HG03439 (cell line): ENCODE results near the gene ZFR2.
"Not testable (repeated sequence)": the region's sequence is repeated elsewhere in the genome, so short reads cannot be mapped to it uniquely, and the experiment has no call there.

Source experiments
- ATAC-seq: cut with Tn5 transposase; IDR thresholded peaks from one replicate; pipeline ENCODE4 v1.9.1; 2021; ENCODE audit warnings: mild to moderate bottlenecking, moderate library complexity; ENCODE audit not compliant: unreplicated experiment

The ZFR2 gene

DNA sequence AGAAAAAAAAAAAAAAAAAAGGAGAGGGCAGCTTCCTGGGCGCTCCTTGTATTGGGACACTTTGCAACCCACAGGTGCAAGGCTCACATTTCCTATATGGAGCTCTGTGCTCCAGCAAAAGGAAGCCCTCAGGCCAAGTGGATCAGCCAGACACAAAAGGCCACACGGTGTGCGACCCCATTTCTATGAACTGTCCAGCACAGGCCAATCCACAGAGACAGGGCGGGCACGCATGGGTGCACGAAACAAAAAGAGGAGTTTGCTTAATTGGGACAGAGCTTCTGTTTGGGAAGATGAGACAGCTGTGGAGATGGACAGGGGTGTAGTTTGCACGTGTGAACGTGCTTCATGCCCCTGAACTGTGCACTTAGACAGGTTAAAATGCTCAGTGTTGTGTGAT, 51.1 kb downstream of the ZFR2 start:
- no peak for ATAC-seq

- no peak for ATAC-seq
Measured at GRCh38 chr19:3816566-3817218, 52.1 kb downstream of the ZFR2 start.

DNA sequence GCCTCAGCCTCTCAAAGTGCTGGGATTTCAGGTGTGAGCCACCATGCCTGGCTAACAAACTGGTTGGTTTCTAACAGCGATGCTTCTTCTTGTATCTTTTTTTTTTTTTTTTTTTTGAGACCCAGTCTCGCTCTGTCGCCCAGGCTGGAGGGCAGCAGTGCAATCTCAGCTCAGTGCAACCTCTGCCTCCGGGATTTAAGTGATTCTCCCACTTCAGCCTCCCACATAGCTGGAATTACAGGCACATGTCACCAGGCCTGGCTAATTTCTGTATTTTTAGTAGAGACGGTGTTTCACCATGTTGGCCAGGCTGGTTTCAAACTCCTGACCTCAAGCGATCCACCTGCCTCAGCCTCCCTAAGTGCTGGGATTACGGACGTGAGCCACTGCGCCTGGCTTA, 52.7 kb downstream of the ZFR2 start:
- not testable (repeated sequence) for ATAC-seq

DNA sequence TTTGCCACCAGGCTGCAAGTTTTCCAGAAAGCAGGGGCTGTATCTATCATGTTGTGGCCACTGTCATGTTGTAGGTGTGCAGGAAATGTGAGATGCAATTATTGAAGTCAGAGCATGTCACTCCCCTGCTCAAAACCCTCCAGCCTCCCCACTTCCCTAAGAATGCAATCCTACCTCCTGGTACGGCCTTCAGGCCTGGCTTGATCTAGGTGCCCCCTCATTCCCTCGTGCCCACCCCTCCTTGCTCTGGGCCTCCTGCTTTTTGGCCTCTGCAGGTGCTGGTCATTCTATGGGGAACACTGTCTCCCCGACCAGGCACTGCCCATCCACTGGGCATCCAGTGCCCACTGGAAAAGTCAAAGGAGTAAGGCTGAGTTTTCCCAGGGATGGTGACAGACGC, 54.2 kb downstream of the ZFR2 start:
- ATAC-seq: no peak

- no peak for ATAC-seq
Measured at GRCh38 chr19:3813473-3814392, 55.1 kb downstream of the ZFR2 start.

DNA sequence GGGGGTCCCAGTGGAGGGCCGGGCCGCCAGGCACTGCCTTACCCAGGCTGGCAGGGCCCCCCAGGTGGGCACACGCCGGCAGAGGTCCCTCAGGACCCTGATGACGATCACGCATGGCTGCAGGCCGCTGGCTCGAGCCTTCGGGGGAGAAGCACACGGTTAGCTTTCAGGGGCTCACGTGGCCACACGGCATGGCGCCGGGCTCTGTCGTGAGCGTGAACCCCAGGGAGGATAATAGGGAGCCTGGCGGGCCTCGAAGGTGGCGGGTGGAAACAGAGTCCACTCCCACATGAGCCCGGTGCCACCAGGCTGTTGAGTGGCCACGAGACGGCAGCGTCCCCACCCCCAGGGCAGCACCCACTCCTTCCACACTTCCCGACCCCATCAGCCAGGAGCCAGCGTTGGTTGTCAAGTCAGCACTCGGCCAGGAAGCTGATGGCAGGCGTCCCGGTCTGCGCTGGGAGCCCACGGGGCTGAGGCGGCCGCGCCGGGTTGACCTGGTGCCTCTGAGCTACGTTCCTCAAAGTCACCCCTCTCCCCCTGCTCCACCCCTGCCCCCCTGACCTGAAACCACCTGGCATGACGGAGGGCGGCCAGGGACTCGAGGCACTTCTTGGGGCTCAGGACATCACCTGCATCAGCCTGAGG, 58.0 kb downstream of the ZFR2 start:
- no peak for ATAC-seq

GRCh38 chr19:3809881-3810707, 58.7 kb downstream of the ZFR2 start:
- peak; percentile 58 for ATAC-seq

GRCh38 chr19:3808420-3809143, 60.3 kb downstream of the ZFR2 start:
- no peak for ATAC-seq

DNA sequence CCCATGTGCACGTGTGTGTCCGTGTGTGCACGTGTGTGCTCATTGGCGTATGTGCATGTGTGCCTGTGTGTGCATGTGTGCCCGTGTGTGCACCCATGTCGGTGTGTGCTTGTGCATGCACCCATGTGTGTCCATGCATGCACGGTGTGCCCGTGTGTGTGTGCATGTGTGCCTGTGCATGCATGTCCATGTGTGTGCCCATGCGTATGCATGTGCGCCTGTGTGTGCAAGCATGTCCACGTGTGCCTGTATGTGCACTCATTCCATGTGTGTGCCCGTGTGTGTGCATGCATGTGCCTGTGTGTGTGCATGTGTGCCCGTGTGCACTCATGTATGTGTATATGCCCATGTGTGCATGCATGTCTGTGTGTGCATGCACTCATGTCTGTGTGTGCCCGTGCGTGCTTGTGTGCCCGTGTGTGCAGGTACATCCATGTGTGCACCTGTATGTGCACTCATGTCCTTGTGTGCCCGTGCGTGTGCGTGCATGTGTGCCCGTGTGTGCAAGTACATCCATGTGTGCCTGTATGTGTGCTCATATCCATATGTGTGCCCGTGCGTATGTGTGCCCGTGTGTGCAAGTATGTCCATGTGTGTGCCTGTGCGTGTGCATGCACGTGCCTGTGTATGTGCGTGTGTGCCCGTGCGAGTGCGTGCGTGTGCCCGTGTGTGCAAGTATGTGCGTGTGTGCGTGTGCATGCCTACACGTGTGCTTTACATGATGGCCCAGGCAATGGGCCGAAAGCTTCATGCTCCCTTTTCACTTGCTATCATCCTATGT, 61.1 kb downstream of the ZFR2 start:
- no peak for ATAC-seq

DNA sequence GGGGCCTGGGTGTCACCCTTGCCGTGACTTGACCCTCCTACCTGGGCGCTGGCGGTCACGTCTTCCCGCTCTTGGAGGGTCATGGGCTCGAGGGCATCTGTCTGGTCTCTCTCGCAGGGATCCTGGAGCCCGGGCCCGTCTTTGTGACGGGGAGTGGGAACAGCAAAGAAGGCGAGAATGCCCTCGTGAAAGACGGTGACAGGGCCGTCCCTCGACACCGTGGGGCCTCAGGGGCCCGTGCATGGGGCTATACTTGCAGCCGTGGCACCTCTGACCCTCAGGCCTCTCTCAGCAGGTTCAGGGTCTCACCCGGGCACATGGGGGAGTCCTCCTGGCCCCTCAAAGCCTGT, 61.7 kb downstream of the ZFR2 start:
- no peak for ATAC-seq

DNA sequence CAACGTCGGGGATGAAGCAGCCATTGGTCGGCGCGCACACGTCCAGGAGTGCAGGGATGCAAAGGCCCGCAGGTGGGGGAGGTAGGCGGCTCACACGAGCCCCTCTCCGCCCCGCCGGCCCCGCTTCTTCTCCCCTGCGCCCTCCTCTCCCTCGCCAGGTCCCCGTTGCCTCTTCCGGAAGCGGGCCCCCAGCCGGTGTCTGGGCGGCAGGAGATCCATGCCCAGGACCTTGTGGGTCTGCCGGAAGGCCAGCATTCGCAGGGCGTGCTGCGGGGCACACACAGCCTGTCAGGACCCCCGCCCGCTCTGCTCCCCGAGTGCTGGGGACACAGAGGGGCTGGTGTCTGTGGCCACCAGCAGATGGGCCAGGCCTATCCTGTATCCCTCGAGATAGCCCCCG, 63.0 kb downstream of the ZFR2 start:
- no peak for ATAC-seq

DNA sequence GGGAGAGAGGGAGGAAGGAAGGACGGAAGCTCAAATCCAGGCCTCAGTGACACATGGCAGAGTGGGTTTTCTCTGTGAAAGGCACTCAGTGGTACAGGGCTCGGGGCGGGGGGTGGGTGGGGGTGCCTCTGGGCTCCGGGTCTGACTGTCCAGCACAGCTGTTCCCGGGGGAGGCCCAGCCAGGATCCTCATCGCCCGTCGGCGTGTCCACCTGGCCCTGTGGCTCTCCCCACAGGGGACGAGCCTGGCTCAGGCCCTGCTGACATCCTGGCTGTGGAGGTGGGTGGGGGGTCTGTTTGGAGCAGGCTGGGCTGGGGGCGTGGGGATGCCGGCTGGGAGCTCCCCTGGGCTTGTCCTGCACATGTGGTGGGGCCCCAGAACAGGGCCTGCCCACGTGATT, 64.4 kb downstream of the ZFR2 start:
- no peak for ATAC-seq

GRCh38 chr19:3803986-3804385, 64.9 kb downstream of the ZFR2 start:
- no peak for ATAC-seq

GRCh38 chr19:3803114-3803888, 65.5 kb downstream of the ZFR2 start:
- ATAC-seq: no peak

GRCh38 chr19:3801412-3802096, 67.3 kb downstream of the ZFR2 start:
- no peak for ATAC-seq

GRCh38 chr19:3800996-3801395, 67.8 kb downstream of the ZFR2 start:
- no peak for ATAC-seq

GRCh38 chr19:3798137-3798536, 70.7 kb downstream of the ZFR2 start:
- no peak for ATAC-seq

DNA sequence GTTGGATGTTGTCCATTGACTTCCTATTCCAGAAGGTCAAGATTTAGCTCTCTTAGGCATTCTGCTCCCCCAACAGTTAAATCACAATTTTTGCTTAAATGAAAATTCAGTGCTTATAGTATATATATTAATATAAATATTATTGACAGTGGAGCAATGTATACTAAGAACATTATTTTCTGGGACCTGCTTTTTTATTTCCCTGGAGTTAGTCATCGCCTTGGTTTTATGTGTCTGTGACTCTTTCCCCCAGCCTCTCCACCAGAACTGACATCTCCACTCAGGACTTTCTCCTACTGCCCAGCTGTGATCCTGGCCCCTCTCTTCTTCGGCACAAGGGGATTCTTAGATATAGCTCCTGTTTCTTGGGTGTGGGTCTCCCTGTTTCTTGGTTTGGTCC, 72.5 kb downstream of the ZFR2 start:
- no peak for ATAC-seq
